Hepatocyte (in vitro differentiated cells): ENCODE measurements around the gene FAF1.

Experiments used
- CTCF ChIP-seq: fragments of 200-600 bp; sonication (generic); IDR thresholded peaks from 2 replicates; pipeline ENCODE4 v1.5.1; 2016; ENCODE audit warnings: antibody characterized with exemption, mild to moderate bottlenecking; ENCODE audit not compliant: poor library complexity
- EZH2phosphoT487 ChIP-seq: fragments of 200-600 bp; sonication (generic); IDR thresholded peaks from one replicate; pipeline ENCODE4 v1.6.1; 2018; ENCODE audit warnings: antibody characterized with exemption, mild to moderate bottlenecking, low read depth, moderate library complexity; ENCODE audit not compliant: unreplicated experiment, severe bottlenecking

DNA sequence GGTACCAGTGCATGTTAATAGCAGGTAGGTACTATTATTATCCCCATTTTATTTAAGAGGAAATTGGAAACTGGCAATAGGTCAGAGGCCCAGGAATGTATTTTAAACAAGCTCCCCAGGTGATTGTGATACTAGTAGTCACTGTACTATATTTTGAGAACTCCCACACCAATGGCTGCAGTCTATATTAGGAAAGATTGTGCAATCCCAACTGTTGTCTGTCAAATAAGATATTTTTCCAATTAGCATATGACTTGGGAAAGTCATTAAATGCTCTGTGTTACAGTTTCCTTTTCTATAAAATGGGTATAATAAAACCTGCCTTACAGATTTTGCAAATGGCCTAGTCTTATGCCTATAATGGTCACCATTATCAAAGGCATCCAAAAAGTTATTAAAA lies 442.6 kb downstream of the FAF1 start:
- TF ChIP-seq CTCF (no peak), EZH2phosphoT487 (no peak)
